ENCODE results near the gene ULK4.
"Not testable (repeated sequence)": the region's sequence is repeated elsewhere in the genome, so short reads cannot be mapped to it uniquely, and the experiment has no call there.

ULK4 gene

GRCh38 chr3:41467481-41467880, 494.4 kb downstream of the ULK4 start:
- no peak for TF ChIP-seq ZFX (IDR thresholded peaks at IDR 0.05)
- TF ChIP-seq, protein P1, sequence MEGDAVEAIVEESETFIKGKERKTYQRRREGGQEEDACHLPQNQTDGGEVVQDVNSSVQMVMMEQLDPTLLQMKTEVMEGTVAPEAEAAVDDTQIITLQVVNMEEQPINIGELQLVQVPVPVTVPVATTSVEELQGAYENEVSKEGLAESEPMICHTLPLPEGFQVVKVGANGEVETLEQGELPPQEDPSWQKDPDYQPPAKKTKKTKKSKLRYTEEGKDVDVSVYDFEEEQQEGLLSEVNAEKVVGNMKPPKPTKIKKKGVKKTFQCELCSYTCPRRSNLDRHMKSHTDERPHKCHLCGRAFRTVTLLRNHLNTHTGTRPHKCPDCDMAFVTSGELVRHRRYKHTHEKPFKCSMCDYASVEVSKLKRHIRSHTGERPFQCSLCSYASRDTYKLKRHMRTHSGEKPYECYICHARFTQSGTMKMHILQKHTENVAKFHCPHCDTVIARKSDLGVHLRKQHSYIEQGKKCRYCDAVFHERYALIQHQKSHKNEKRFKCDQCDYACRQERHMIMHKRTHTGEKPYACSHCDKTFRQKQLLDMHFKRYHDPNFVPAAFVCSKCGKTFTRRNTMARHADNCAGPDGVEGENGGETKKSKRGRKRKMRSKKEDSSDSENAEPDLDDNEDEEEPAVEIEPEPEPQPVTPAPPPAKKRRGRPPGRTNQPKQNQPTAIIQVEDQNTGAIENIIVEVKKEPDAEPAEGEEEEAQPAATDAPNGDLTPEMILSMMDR (conservative IDR thresholded peaks at IDR 0.05): no peak
- H3K27ac ChIP-seq: no peak overlapping the region

DNA sequence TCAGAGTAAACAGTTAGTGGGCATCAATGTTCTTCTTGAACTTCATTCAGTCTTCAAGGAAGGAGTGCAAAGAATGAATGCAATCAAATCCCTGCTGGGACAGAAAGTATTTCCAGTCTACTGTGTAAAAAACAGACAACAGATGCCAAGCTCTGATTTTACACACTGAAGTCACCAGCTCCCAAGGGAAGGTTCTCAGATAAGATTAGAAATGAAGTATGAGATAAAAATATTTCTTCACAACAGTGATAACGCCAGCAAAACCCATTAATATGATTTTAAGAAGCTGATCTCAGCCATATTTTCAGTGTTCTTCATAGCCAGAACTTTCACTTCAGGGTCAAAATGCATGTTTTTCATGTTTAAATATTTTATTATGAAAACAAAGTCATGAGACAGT, 497.0 kb downstream of the ULK4 start:
- no peak for TF ChIP-seq ZFX (IDR thresholded peaks at IDR 0.05)
- TF ChIP-seq, protein P1 (conservative IDR thresholded peaks at IDR 0.05): no peak
- no peak overlapping the region for H3K27ac ChIP-seq

- no peak for TF ChIP-seq ZFX (IDR thresholded peaks at IDR 0.05)
- TF ChIP-seq, protein P1 (conservative IDR thresholded peaks at IDR 0.05): no peak
- H3K27ac ChIP-seq: no peak overlapping the region
Observed at GRCh38 chr3:41464401-41464800, 497.5 kb downstream of the ULK4 start.

DNA sequence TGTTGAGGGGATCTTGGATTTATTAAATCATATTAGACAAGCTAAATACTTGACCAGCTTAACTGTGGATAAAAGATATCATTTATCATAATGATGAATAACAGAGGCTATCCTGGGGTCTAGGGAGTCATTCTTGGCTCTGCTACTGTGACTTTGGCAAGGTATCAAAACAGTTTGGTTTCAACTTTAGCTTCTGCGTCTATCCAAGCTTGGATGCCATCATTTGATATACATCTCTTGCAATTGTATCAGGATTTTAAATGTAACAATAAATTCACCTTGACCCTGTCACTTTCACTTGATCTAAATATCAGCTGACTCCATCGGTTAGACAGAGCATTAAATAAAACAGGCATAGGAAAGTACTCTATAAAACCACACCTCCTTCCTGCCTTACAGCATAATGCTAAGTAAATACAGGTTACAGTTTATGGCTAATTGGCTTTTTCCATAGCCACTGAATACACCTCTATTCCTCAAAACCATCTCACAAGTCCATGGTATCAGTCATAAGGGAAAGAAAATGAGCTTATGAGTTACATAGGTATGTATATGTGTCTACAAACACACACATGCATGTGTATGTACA, 499.7 kb downstream of the ULK4 start:
- no peak overlapping the region for H3K27ac ChIP-seq
- TF ChIP-seq, protein P1 (conservative IDR thresholded peaks at IDR 0.05): no peak
- TF ChIP-seq ZFX (IDR thresholded peaks at IDR 0.05): no peak

DNA sequence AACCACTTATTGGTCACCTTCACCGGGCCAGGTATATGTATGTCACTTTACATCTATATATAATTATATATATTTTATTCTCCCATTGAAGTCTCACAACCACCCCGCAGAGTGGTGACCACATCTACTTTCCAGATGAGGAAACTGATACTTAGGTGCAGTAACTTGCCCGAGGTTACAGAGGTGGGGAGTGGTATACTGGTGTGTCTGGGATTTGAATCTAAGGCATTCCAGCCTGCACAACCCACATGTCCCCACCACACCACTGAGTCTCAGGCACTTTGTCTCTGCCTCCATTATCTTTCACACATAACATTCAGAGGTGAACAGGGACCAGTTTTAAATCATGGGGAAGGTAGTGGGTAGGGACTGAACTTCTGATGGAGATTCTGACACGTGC, 501.2 kb downstream of the ULK4 start:
- TF ChIP-seq, protein P1 (conservative IDR thresholded peaks at IDR 0.05): no peak
- no peak for TF ChIP-seq ZFX (IDR thresholded peaks at IDR 0.05)

GRCh38 chr3:41457176-41457575, 504.7 kb downstream of the ULK4 start:
- TF ChIP-seq ZFX (IDR thresholded peaks at IDR 0.05): no peak
- TF ChIP-seq, protein P1 (conservative IDR thresholded peaks at IDR 0.05): no peak
- no peak overlapping the region for H3K27ac ChIP-seq

More for the DNA sequence above, 501.2 kb downstream of the ULK4 start:
- H3K27ac ChIP-seq: no peak overlapping the region

- no peak overlapping the region for H3K27ac ChIP-seq
Observed at GRCh38 chr3:41456162-41456561, 505.7 kb downstream of the ULK4 start.

GRCh38 chr3:41453618-41454017, 508.3 kb downstream of the ULK4 start:
- H3K27ac ChIP-seq: not testable (repeated sequence)

More at GRCh38 chr3:41456162-41456561, 505.7 kb downstream of the ULK4 start:
- no peak for TF ChIP-seq ZFX (IDR thresholded peaks at IDR 0.05)
- TF ChIP-seq, protein P1 (conservative IDR thresholded peaks at IDR 0.05): no peak

All from C4-2B (cell line).